Measurements from ENCODE around the gene MAP7D3.
"Not testable (repeated sequence)": the region's sequence is repeated elsewhere in the genome, so short reads cannot be mapped to it uniquely, and the experiment has no call there.

The MAP7D3 gene

DNA sequence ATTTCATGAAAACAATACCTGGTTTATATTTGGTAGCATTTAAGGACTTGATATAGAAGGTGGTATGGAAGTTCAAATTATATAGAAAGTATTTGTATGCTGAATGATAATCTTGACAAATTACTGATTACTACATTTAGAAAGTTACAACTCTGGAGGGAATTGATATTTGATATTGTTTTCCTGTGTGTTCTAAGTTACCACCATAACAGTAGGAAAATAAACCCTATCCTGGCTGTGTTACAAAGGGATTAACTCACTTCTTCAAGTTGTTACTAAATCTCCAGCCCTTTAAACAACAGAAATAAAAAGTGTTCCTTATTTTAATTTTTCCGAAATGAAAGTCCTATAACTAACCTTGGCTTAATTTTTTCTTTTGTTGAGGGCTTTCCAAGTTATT is 67.3 kb downstream of the MAP7D3 start:
- Mint-ChIP-seq H3K4me3 (no peak overlapping the region), H3K4me1 (no peaks in the 10 kb centered on the region), H3K27me3 (no peaks in the 10 kb centered on the region), H3K36me3 (no peaks in the 10 kb centered on the region), H3K27ac (no peak overlapping the region), H3K9me3 (no peaks in the 10 kb centered on the region)

DNA sequence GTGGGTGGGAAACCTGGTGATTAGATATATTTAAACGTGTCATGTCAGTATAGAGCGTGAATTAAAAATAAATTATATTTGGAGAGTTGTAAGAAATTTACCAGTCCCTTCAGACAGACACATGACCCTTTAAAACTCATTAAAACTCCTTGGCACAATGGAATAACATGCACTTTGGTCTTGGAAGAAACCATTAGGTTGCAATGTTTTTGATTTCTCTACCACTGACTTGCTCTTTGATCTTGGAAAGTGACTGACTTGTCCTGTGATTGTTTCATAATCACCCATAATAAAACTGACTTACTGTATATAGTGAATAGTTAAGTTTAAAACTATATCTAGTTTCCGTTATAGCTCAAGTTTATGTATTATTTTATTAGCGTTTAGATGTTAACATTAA is 68.0 kb downstream of the MAP7D3 start:
- Mint-ChIP-seq H3K4me1 (no peaks in the 10 kb centered on the region), H3K4me3 (no peak overlapping the region), H3K9me3 (no peaks in the 10 kb centered on the region), H3K27me3 (no peaks in the 10 kb centered on the region), H3K27ac (no peak overlapping the region), H3K36me3 (no peaks in the 10 kb centered on the region)

GRCh38 chrX:136182414-136182813 is 68.8 kb downstream of the MAP7D3 start:
- H3K27me3 Mint-ChIP-seq, result no peaks in the 10 kb centered on the region
- H3K4me1 Mint-ChIP-seq, result no peaks in the 10 kb centered on the region
- no peaks in the 10 kb centered on the region for H3K9me3 Mint-ChIP-seq
- H3K4me3 Mint-ChIP-seq, result no peak overlapping the region
- no peak overlapping the region for H3K27ac Mint-ChIP-seq
- H3K36me3 Mint-ChIP-seq, result no peaks in the 10 kb centered on the region

DNA sequence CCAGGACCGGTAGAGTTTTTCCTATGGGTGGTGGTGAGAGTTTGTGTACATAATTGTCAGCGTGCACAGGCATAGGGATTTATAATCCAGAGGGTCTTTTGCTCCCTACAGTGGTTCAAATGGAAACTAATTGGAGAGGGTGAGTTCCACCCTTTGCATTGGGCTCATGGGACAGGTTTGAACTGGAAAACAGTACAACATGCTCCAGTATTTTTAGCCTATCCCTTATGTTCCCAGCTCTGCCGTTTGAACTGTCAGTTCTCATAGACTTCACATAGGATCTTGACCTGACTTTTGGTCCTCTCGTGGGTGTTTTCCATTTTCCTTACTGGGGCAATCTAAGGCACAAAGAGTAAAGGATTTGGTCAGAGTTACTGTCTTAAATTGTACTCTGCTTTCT is 72.1 kb downstream of the MAP7D3 start:
- Mint-ChIP-seq H3K9me3 (no peaks in the 10 kb centered on the region), H3K27ac (no peak overlapping the region), H3K27me3 (no peaks in the 10 kb centered on the region), H3K36me3 (peaks cover 2% of the 10 kb centered on the region), H3K4me3 (no peak overlapping the region), H3K4me1 (no peaks in the 10 kb centered on the region)

- no peak overlapping the region for H3K4me3 Mint-ChIP-seq
- no peaks in the 10 kb centered on the region for H3K27me3 Mint-ChIP-seq
- H3K27ac Mint-ChIP-seq, result no peak overlapping the region
- H3K9me3 Mint-ChIP-seq, result no peaks in the 10 kb centered on the region
- peaks cover 2% of the 10 kb centered on the region for H3K36me3 Mint-ChIP-seq
- no peaks in the 10 kb centered on the region for H3K4me1 Mint-ChIP-seq
Measured at GRCh38 chrX:136176399-136176825, 74.8 kb downstream of the MAP7D3 start.

- Mint-ChIP-seq H3K4me1 (no peaks in the 10 kb centered on the region), H3K27me3 (no peaks in the 10 kb centered on the region), H3K4me3 (no peak overlapping the region), H3K9me3 (no peaks in the 10 kb centered on the region), H3K36me3 (peaks cover 2% of the 10 kb centered on the region), H3K27ac (no peak overlapping the region)
Measured at GRCh38 chrX:136171420-136171819, 79.8 kb downstream of the MAP7D3 start.

DNA sequence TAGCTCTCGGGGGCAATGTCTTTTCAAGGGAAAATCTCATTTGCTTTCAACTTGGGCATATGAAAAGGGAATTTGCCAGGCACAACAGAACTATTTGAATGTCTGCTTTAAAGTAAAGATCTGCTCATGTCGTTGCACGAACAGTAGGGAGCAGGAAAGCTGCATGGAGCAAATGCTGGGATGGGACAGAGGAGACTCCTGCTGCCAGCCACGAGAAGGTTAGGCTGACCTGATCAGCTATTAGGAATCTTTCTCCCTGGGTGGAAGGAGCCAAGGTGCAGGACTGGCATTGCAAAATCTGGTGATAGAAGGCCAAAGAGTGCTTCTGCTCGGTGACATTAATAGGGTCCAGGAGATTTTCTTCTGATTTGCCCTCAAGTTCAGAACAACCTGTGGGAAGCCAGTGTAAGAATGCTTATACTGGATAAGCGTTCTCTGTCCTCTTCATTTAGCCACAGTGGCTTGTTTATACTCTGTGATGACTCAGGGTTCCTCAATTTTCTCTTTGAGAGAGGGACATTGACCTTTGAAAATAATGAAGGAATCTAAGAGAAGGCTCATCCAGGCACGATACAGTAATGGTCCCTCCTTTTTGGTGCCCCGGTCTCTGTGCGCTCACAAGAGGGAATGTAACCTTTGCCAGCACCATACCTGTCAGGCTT is 80.9 kb downstream of the MAP7D3 start:
- no peaks in the 10 kb centered on the region for H3K27me3 Mint-ChIP-seq
- H3K4me3 Mint-ChIP-seq, result no peak overlapping the region
- no peaks in the 10 kb centered on the region for H3K36me3 Mint-ChIP-seq
- H3K4me1 Mint-ChIP-seq, result no peaks in the 10 kb centered on the region
- H3K27ac Mint-ChIP-seq, result no peak overlapping the region
- H3K9me3 Mint-ChIP-seq, result no peaks in the 10 kb centered on the region

DNA sequence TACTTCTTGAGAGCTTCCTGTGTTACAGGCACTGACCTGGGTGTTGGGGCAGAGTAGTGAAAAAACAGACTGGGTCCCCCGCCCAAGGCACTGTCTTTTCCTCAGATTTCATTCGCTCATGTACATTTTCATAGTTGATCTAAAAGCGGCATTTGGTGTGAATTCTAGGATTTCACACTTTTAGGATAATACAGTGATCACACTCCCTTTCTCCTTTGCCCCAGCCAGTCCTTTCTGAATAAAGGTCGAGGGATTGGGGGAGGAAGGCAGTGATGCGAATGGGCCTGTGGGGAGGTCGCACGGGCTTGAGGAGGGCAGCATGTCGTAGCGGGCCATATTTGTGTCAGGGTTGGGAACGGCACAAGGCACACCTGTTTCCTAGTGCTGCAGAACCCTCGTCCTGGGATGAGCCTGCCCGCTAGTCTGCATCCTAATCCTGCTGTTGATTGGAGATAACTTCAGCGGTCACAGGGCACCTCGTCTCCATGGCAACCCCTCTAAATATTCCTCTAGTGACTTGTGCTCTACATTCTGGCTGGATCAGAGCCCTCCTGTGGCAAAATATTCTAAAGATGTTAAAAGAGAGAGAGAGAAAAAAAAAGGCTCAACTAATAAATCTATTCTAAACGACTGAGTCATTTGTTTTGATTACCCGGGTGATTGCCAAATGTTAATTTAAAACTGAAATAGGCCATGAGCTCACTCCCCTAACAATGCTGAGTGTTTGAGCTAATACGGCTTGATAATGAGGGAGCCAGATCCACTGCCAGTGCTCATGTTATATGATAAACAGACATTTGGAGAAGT is 82.1 kb downstream of the MAP7D3 start:
- Mint-ChIP-seq H3K9me3 (no peaks in the 10 kb centered on the region), H3K36me3 (no peaks in the 10 kb centered on the region), H3K4me1 (no peaks in the 10 kb centered on the region), H3K27ac (no peak overlapping the region), H3K27me3 (no peaks in the 10 kb centered on the region), H3K4me3 (no peak overlapping the region)

DNA sequence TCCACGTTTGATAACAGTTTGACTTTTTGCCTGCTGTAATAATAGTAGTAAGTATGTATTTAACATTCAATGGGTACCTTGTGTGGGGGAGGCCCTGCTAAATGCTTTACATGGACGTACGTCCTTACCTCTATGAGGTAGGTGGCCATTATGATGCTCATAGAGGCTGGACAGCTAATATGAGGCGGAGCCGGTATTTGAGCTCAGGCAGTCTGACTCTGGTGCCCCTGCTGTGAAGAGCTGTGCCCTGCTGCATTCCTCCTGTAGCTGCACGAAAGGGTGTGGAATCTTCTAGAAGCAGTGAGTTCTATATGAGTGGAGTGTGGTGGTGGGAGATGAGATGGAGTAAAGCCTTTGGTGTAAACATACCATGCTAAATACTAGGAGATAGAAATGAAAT is 83.2 kb downstream of the MAP7D3 start:
- H3K27ac Mint-ChIP-seq, H3K27me3 Mint-ChIP-seq, H3K4me3 Mint-ChIP-seq, H3K9me3 Mint-ChIP-seq, H3K4me1 Mint-ChIP-seq, H3K36me3 Mint-ChIP-seq: not testable (repeated sequence)

- Mint-ChIP-seq H3K4me3 (no peak overlapping the region), H3K27me3 (no peaks in the 10 kb centered on the region), H3K27ac (no peak overlapping the region), H3K4me1 (peaks cover 4% of the 10 kb centered on the region), H3K9me3 (no peaks in the 10 kb centered on the region), H3K36me3 (no peaks in the 10 kb centered on the region)
Measured at GRCh38 chrX:136166221-136166855, 84.9 kb downstream of the MAP7D3 start.

DNA sequence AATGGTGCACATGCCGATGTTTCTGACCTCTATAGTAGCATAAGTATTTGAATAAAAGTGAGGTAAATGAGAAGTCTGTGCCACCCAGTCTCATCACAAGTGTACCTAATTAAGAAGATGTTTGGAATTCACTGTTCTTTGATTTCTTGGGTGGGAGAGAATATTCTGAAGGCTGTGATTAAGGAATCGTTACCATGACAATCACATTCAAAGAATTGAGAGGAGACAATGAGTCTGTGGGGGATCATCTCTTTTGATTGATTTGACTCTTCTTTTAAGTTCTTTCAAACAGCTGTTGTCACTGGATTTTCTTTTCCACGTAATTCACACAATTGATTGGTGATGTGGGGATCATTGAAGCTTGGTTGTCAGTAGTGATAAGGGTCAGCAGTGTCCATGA is 85.8 kb downstream of the MAP7D3 start:
- Mint-ChIP-seq H3K4me3 (no peak overlapping the region), H3K27ac (no peak overlapping the region), H3K9me3 (no peaks in the 10 kb centered on the region), H3K36me3 (no peaks in the 10 kb centered on the region), H3K4me1 (peaks cover 4% of the 10 kb centered on the region), H3K27me3 (no peaks in the 10 kb centered on the region)

DNA sequence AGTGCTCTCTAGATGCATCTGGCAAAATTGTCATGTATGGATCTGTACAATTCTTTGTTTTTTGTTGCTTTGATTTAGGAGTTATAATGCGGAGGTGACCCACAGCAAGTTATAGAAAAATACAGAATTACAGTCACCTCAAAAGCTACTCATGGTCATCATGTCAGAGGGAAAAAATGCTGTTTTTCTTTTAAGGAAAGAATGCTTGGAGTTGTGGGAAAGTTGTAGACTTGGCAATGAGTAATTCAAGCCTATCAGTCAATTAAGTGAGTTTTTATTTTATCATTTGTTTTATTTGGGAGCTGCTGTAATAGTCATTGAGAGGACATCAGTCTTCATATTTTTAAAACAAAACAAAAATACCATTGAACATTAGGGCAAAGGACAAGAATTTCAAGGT is 87.5 kb downstream of the MAP7D3 start:
- H3K4me3 Mint-ChIP-seq, result no peak overlapping the region
- H3K27ac Mint-ChIP-seq, result no peak overlapping the region
- peaks cover 4% of the 10 kb centered on the region for H3K4me1 Mint-ChIP-seq
- H3K27me3 Mint-ChIP-seq, result no peaks in the 10 kb centered on the region
- no peaks in the 10 kb centered on the region for H3K9me3 Mint-ChIP-seq
- H3K36me3 Mint-ChIP-seq, result no peaks in the 10 kb centered on the region
